Bronchus fibroblast of lung (primary cell): Measurements from ENCODE around the gene IL36B. TPM values are rescaled to one million over a fixed set of nuclear protein-coding genes. Genes with fewer than 3 reads are reported as not detected.

Experiments used
- total RNA-seq: library from RNA; depleted of rRNA; stranded (reverse); fragments of >200 nt; gene quantifications from 2 replicates; pipeline ENCODE4 v1.2.3, GENCODE V29; 2015

The IL36B gene
- not detected in 2 replicates for total RNA-seq

DNA sequence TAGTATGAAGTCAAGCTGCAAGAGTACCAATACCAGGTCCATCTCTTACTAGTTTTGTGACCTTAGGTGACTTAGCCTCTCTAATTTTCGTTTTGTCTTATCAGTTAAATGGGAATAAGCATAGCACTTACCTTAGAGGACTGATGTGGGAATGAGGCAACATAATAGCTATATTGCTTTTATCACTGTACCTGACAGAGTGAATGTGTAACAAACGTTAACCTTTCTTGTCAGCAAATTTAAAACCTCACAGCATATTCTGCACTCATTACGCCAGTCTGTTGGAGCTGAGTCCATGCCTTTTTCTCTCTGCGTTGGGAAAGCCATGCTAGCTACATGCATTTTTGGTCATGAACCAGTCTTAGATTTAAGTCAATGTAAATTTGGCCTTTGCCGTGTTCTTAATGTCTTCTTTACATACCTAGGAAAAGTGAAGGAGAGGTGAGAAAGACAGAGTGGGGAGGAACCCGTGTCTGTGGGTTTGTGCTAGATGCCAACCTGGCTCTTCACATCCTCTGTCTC is at the start of gene IL36B:
Gene IL36B (minus strand): TSS at position 472 of the 522 bp plus-strand sequence.

DNA sequence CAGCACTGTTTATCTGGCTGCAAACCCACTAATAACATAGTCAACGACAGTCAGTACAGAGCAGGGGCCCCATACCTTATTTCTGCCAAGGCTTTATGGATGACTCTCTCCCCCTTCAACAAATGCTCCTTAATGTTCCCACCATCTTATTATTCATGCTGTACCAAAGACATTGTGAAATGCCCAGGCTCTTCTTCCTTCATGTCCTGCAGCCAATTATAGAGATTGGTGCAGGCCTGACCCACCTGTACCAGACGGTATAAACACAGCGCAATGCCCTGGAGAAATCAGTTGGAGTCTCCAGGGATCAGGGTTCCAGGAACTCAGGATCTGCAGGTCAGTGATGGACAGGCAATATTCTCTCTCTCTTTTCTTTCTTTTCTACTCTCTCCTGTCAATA is 15.0 kb upstream of the IL36B start, which contains the start of gene IL1F10:
Gene IL1F10 (plus strand): TSS at position 290 of the 400 bp plus-strand sequence. CDS start 4,769 bp downstream, outside the sequence.

DNA sequence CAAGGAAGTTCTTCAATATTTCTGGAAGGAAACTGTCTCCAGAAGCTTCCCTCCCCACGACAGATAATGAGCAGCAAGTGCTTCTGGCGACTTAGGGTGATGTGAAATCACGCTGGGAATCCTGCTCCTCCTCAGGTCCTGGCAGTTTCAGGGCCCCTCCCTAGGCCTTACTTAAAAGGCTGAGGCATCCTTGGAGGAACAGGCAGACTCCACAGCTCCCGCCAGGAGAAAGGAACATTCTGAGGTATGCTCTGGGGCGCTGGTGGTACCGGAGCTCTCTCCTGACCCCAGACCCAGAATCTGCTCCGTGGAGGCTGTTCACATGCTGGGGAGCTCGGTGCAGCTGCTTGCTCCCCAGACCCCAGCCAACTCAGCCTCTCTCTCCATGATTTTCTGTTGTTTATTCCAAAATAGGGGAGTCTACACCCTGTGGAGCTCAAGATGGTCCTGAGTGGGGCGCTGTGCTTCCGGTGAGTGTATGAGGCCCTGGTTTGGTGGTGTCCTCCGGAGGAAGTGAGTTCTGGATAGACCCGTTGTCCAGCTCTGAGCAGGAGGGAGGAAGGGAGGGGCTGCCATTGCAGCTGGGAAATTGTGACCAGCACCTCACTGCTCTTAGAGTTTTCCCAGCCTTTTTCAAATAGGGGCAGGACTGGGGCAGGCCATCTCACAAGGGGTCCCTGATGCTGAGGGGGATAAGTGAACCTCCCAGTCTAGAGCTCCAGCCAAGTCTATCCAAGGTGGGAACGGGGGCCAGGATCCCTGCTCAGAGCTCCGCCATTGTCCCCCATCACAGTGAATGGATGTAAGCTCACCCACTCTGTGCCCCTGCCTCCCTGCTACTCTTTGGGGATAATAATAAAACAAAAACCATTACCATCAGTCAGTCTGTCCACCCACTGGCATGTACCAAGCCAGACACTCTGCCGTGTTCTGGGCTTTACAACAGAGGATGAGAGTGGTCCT is 6.6 kb upstream of the IL36B start, which contains the start of gene IL36RN:
Gene IL36RN (plus strand): TSS at position 201 of the 963 bp plus-strand sequence. CDS start 241 bp downstream, at position 442.

DNA sequence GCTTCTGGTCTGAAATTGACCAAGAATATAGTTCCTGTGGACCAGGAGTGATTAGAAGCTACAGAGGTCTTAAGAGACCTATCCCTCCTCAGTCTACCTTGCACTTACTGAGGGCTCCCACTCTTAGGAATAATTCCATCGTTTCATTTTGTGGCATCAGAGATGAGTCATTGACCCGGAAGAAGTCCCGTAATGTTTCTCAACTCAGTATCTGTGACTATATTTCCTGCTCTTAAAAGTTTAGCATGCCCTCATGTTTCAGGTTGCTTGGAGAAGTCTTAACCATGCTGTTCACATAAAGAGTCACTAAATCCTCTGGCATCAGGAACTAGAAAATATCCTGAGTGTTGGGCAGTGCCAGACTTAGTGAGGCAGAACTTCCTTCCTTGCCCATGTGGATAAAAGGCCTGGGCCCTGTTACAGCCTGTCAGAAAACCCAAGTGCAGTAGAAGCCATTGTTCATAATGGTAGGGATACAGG is 47.6 kb downstream of the IL36B start, which contains the start of gene IL36A:
Gene IL36A (plus strand): TSS at position 430 of the 480 bp plus-strand sequence. CDS start 413 bp downstream, outside the sequence.

DNA sequence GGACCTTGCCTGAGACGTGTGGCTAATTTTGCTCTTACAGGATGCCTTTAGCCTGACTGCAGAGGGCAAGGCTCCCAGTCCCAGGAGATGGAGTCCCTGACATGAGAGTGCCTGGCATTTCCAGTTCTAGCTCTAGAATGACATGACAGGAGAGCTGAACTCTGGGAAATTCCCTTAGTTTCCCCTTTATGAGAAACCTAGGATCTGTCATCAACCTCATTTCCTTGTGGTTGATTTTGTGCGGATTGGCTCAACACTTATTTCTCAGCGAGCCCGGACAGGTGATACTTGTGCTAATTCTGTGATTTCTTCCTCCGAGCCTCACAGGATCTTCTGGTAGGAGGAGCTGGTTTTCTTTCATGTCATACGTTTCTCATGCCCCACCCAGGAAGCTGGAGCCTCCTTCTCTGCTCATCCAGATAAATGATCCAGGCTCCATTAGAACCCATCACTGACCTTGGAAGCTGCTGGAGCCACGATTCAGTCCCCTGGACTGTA is 75.1 kb downstream of the IL36B start, which contains the start of gene IL36G:
Gene IL36G (plus strand): TSS at position 448 of the 498 bp plus-strand sequence. CDS start 633 bp downstream, outside the sequence.

Other genes starting within 250 kb of the IL36B start
- 0.17 and 0.45 TPM in 2 replicates for gene IL1B, start 216.1 kb downstream of the IL36B start, total RNA-seq
- not detected in 2 replicates for gene IL37, start 141.7 kb downstream of the IL36B start, total RNA-seq
- gene IL36G, start 74.9 kb downstream of the IL36B start, total RNA-seq = not detected in 2 replicates
- gene IL36A, start 47.4 kb downstream of the IL36B start, total RNA-seq = not detected in 2 replicates
- not detected in 2 replicates for gene IL36RN, start 6.3 kb upstream of the IL36B start, total RNA-seq
- gene IL1F10, start 15.1 kb upstream of the IL36B start, total RNA-seq = not detected in 2 replicates
- not detected in 2 replicates for gene IL1RN, start 74.7 kb upstream of the IL36B start, total RNA-seq
- 8.4 and 8.8 TPM in 2 replicates for gene PSD4, start 121.1 kb upstream of the IL36B start, total RNA-seq
- 0.17 and 0.45 TPM in 2 replicates for gene PAX8, start 226.1 kb upstream of the IL36B start, total RNA-seq